Erythroblast (primary cell): ENCODE results near the gene VSTM2L.
A peak's percentile ranks its signal among the peaks of the same experiment; 100 is the strongest.

Source experiments
- DNase-seq, 2 experiments: peaks; one replicate each; lab custom pipeline; 2025; lab: John Stamatoyannopoulos, UW
- GATA1 ChIP-seq: IDR thresholded peaks from 2 replicates; pipeline ENCODE4 v1.6.1; 2011; ENCODE audit warnings: low read depth, mild to moderate bottlenecking, control low read depth, low read length, moderate library complexity
- POLR2A ChIP-seq: IDR thresholded peaks from 2 replicates; pipeline ENCODE4 v1.6.1; 2011; ENCODE audit warnings: mild to moderate bottlenecking, low read length

Gene VSTM2L

DNA sequence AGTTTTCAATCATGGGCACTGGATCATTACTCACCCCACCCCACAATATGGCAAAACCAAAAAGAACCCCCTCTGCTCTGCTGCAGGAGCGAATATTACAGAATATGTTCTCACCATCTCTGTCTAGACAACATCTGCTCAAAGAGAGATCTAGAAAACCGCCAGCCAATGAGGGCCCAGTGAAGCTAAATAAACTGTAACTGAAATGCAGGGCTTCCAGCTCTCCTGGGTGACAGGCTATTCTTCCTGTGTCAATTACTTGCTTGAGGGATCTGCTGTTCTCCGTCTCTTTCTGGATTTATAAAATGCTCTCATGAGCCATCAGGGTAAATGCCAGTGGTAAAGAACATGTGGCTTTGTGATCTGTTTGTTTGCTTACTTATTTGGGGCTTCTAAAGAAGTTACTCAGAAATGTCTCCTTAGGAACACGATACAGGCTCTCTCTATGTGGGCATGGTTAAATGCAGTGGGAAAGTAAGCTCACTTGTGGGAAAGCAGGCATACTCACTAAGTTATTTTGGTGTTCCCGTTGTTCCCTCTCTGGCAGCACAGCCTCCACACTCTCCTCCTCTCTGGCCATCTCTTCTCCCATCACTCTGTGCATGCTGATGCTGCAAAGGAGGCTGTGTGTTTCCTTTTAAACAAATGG lies 85.5 kb downstream of the VSTM2L start:
- peak; percentile 15 to 23 for DNase-seq
- TF ChIP-seq GATA1, result no peak
- no peak for TF ChIP-seq POLR2A

DNA sequence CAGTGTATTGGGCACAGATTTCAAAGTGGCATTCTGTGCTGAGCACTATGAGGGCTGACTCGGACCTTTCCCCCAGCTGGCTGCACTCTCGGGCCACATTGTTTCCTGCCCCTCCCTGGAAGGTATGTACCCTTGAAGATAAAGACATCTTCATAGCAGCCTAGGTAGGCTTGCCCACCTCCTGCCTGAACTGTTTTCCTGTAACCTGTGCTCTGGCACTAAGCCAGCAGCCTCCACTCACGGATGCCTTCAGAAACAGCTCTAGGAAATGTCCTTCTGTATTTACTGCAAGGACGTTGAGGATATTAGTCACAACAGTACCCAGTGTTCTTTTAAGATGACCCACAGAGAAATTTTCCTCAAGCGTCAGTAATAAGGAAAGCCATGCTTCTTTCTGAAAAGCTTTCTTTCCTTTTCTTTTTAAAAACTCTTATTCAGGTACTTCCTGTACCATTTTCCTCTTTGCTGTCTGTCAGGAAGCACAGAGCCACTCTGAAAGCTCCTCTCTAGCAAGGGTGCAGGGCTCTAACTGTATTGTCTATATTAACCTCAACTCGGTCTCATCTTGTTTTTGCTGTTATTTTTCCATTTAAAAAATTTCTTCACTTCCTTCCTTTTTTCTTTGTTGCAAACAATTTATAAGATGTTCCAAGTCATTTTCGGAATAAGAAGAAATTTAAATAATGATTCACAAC lies 86.8 kb downstream of the VSTM2L start:
- no peak for DNase-seq
- TF ChIP-seq POLR2A (no peak), GATA1 (no peak)

DNA sequence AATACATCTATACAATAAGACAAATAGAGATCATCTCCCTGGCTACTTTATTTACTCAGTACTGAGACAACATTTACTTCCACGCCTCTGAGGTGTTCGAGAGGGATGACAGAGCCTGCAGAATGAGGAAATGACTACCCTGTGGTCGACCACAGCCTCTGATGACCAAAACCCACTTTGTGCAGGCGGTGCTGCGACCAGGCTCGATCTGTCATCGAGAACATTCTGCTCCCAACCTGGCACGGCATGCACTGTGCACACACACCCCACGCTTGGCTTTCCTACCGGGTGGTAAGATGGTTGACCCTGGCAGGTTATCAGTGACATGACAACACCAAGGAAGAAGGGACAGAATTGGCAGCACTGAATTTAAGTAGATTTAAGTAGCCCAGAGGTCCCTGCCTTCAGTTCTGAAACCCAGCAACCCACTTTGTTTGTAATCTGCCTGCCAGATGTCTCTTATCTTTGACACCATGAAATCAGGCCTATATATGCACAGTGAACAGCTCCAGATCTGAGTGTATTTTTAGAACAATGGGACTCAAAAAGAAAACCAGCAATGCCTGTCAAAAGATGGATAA lies 87.7 kb downstream of the VSTM2L start:
- no peak for TF ChIP-seq GATA1
- no peak for TF ChIP-seq POLR2A
- peak; percentile 70 to 89 for DNase-seq

DNA sequence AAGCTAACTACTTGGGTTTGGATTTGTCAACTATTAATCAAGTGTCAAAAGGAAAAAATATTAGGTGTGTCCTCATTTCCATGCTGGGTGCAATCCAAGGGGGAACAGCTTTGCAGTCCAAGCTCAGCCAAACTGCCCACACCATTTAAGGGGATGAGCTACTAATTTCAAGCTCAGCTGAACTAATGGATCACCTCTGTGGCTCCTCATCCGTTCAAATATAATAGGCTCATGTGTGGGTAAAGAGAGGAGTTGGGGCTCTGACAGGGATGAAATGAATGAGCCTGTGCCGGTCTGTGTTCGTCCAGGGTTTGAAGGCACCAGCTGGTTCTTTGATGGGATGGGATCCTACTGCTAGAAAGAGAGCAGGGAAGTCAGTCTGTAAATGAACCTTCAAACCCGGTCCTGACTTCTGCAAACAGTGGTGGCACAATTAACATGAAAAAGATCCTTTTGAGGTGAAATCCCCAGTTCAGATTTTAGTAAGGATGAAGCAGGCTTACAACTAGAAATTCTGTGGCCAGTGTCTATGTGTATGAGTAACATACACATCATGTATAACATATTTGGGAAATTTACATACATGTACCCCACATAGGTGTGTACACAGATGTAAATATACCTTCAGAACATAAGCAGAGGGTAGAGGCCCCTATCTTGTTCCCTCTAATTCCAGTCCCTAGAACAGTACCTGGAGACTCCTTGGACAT lies 88.4 kb downstream of the VSTM2L start:
- DNase-seq, result no peak
- TF ChIP-seq GATA1, result no peak
- TF ChIP-seq POLR2A, result no peak

DNA sequence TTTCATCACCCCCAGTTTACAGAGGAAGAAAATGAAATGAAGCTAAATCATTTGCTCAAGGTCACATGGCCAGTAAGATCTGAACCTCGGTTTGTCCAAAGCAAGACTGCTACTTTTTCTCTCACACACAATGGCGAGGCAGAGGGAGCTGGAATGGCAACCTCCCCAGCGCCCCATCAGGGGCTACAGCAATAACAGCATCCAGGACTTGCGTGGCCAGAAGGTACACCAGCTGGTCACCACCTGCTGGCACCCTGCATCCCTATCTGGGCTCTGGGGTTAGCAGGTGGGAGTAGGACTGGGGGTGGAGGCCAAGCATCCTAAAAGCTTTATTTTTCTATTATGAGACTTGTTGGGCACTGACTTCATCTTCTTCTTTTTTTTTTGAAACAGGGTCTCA lies 89.0 kb downstream of the VSTM2L start:
- no peak for DNase-seq
- no peak for TF ChIP-seq GATA1

DNA sequence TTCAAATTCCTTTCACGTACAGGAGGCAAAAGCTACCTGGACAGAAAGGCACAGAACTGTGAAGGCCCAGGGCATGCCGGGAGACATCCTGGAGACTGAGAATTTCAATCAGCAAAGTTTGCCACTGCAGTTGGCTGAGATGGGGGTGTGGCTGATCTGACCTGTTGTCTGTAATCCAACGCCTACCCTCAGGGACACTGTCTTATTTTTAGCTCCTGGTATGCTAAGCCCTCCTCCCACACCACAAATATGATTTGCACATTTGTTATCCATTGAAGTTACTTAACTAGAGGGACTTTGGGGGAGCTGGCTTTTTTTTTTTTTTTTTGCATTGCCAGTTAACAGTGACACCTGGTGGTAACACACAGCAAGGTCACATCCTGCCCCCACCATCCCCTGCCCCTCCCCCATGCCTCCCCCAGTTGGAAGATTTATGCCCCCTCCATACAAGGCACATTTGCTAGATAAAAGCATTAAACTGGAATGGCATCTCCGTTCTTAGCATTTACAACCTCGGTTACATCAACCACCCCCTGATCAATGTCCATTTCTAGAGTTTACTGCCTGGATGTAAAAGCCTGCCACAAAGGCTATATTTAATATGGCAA lies 90.0 kb downstream of the VSTM2L start:
- DNase-seq, result peak; percentile 56 to 63
- TF ChIP-seq POLR2A (no peak), GATA1 (no peak)

DNA sequence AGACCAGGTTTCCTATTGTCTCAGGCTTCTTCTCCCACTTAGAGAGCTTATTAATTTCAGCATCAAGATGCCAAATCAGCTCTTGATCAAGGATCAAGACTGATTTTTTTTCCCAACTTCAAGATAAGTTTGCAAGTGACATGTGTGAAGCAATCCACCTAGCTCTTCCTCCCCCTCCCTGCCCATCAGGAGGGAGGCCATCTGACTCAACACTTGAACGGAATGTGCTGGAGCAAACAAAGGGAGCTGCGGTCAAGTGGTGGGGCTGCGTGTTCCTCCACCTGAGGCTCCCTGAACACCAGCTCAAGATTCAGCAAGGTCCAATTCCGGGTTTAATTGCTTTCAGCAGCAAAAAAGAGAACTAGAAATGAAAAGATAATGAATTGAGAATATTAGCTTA lies 91.6 kb downstream of the VSTM2L start:
- TF ChIP-seq POLR2A (no peak), GATA1 (no peak)
- no peak for DNase-seq
